Karpas-422 (cell line): Measurements from ENCODE around the gene TRIM56. TPM values are rescaled to one million over a fixed set of nuclear protein-coding genes. Genes with fewer than 3 reads are reported as not detected.
A peak's percentile ranks its signal among the peaks of the same experiment; 100 is the strongest.
"Not testable (repeated sequence)": the region's sequence is repeated elsewhere in the genome, so short reads cannot be mapped to it uniquely, and the experiment has no call there.

ENCODE experiments used
- DNase-seq: peaks from one replicate; pipeline ENCODE4 v3.0.0-alpha.2; 2015
- H2AFZ ChIP-seq: fragments of 200-600 bp; sonication (generic); 2 replicates; pipeline ENCODE4 v1.6.1; 2014; ENCODE audit warnings: antibody characterized with exemption, low read length, mixed read lengths
- H3K27ac ChIP-seq: fragments of 200-600 bp; sonication (generic); 2 replicates; pipeline ENCODE4 v1.5.1; 2014; ENCODE audit warnings: mild to moderate bottlenecking, low read length, moderate library complexity
- H3K27me3 ChIP-seq: fragments of 200-600 bp; sonication (generic); 2 replicates; pipeline ENCODE4 v1.6.1; 2014; ENCODE audit warnings: low read length, mixed read lengths
- H3K36me3 ChIP-seq: fragments of 200-600 bp; sonication (generic); 2 replicates; pipeline ENCODE4 v1.6.1; 2014; ENCODE audit warnings: low read length, mixed read lengths; ENCODE audit not compliant: insufficient read depth
- H3K4me1 ChIP-seq: fragments of 200-600 bp; sonication (generic); 2 replicates; pipeline ENCODE4 v1.6.1; 2014; ENCODE audit warnings: mild to moderate bottlenecking, low read length, mixed read lengths
- H3K4me2 ChIP-seq: fragments of 200-600 bp; sonication (generic); 2 replicates; pipeline ENCODE4 v1.6.1; 2014; ENCODE audit warnings: low read length, low read depth, mild to moderate bottlenecking; ENCODE audit not compliant: poor library complexity, severe bottlenecking
- H3K4me3 ChIP-seq: fragments of 200-600 bp; sonication (generic); 2 replicates; pipeline ENCODE4 v1.5.1; 2014; ENCODE audit warnings: mild to moderate bottlenecking, antibody characterized with exemption, low read length, mixed read lengths
- H3K79me2 ChIP-seq: fragments of 200-600 bp; sonication (generic); 2 replicates; pipeline ENCODE4 v1.6.1; 2014; ENCODE audit warnings: mild to moderate bottlenecking, low read length, mixed read lengths
- H3K9ac ChIP-seq: fragments of 200-600 bp; sonication (generic); 2 replicates; pipeline ENCODE4 v1.6.0; 2014; ENCODE audit warnings: low read length
- H3K9me2 ChIP-seq: fragments of 200-600 bp; sonication (generic), shearing (Covaris generic); replicated peaks from 2 replicates; pipeline ENCODE4 v1.6.0; 2014; ENCODE audit warnings: mild to moderate bottlenecking, low read length, moderate library complexity; ENCODE audit not compliant: insufficient read depth
- H3K9me3 ChIP-seq: fragments of 300-700, 200-600 bp; sonication (generic); 2 replicates; pipeline ENCODE4 v1.6.1; 2014; ENCODE audit warnings: low read length, mixed read lengths
- H4K20me1 ChIP-seq: fragments of 200-600 bp; sonication (generic); 2 replicates; pipeline ENCODE4 v1.6.1; 2014; ENCODE audit warnings: mild to moderate bottlenecking, antibody characterized with exemption, low read length, low read depth; ENCODE audit not compliant: insufficient read depth
- total RNA-seq: library from RNA; depleted of rRNA; stranded (reverse); fragments of >200 nt; shearing (Covaris generic); gene quantifications from 2 replicates; pipeline ENCODE4 v1.2.3, GENCODE V29; 2014; ENCODE audit warnings: low replicate concordance

TRIM56 gene
- total RNA-seq, 1 experiment from 2014 or later = 8.1 TPM

DNA sequence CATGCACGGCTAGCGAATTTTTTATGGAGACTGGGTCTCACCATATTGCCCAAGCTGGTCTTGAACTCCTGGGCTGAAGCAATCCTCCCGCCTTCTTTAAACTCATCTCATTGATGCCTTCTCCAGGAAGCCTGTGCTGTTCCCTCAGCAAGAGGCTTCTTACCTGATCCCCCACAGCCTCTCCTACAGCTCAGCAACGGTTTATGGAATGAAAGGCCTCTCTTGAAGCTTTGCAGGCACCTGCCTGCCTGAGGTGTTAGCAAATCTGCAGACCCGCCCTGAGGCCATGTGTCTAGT is 468 bp upstream of the TRIM56 start:
- Histone ChIP-seq H2AFZ (peak overlapping the region; percentile 98), H3K9me2 (no peaks in the 10 kb centered on the region), H3K36me3 (no peaks in the 10 kb centered on the region), H3K79me2 (peaks cover 21% of the 10 kb centered on the region), H3K4me3 (peak overlapping the region; percentile 98), H3K9ac (peak overlapping the region; percentile 96), H3K27me3 (no peaks in the 10 kb centered on the region), H4K20me1 (no peaks in the 10 kb centered on the region), H3K4me2 (peak overlapping the region; percentile 88), H3K4me1 (peaks cover 16% of the 10 kb centered on the region), H3K27ac (no peak overlapping the region), H3K9me3 (no peaks in the 10 kb centered on the region)
- DNase-seq = no peak

DNA sequence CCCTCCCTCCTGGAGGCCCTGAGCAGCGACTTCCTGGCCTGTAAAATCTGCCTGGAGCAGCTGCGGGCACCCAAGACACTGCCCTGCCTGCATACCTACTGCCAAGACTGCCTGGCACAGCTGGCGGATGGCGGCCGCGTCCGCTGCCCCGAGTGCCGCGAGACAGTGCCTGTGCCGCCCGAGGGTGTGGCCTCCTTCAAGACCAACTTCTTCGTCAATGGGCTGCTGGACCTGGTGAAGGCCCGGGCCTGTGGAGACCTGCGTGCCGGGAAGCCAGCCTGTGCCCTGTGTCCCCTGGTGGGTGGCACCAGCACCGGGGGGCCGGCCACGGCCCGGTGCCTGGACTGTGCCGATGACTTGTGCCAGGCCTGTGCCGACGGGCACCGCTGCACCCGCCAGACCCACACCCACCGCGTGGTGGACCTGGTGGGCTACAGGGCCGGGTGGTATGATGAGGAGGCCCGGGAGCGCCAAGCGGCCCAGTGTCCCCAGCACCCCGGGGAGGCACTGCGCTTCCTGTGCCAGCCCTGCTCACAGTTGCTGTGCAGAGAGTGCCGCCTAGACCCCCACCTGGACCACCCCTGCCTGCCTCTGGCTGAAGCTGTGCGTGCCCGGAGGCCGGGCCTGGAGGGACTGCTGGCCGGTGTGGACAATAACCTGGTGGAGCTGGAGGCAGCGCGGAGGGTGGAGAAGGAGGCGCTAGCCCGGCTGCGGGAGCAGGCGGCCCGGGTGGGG is 2.2 kb downstream of the TRIM56 start:
- H3K36me3 ChIP-seq = no peaks in the 10 kb centered on the region
- H3K9me2 ChIP-seq = no peaks in the 10 kb centered on the region
- H4K20me1 ChIP-seq = no peaks in the 10 kb centered on the region
- H2AFZ ChIP-seq = no peak overlapping the region
- no peaks in the 10 kb centered on the region for H3K9me3 ChIP-seq
- H3K4me3 ChIP-seq = no peak overlapping the region
- H3K4me1 ChIP-seq = peaks cover 16% of the 10 kb centered on the region
- H3K27ac ChIP-seq = no peak overlapping the region
- no peak overlapping the region for H3K4me2 ChIP-seq
- no peak for DNase-seq
- H3K79me2 ChIP-seq = peaks cover 21% of the 10 kb centered on the region
- H3K9ac ChIP-seq = no peak overlapping the region
- H3K27me3 ChIP-seq = no peaks in the 10 kb centered on the region

DNA sequence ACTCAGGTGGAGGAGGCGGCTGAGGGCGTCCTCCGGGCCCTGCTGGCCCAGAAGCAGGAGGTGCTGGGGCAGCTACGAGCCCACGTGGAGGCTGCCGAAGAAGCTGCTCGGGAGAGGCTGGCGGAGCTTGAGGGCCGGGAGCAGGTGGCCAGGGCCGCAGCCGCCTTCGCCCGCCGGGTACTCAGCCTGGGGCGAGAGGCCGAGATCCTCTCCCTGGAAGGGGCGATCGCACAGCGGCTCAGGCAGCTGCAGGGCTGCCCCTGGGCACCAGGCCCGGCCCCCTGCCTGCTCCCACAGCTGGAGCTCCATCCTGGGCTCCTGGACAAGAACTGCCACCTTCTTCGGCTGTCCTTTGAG is 2.8 kb downstream of the TRIM56 start:
- Histone ChIP-seq H4K20me1 (no peaks in the 10 kb centered on the region), H3K9ac (no peak overlapping the region), H3K4me2 (no peak overlapping the region), H3K4me3 (no peak overlapping the region), H3K9me2 (no peaks in the 10 kb centered on the region), H3K4me1 (peaks cover 16% of the 10 kb centered on the region), H3K36me3 (no peaks in the 10 kb centered on the region), H3K27me3 (no peaks in the 10 kb centered on the region), H3K27ac (no peak overlapping the region), H3K79me2 (peaks cover 21% of the 10 kb centered on the region), H2AFZ (no peak overlapping the region), H3K9me3 (no peaks in the 10 kb centered on the region)
- no peak for DNase-seq

DNA sequence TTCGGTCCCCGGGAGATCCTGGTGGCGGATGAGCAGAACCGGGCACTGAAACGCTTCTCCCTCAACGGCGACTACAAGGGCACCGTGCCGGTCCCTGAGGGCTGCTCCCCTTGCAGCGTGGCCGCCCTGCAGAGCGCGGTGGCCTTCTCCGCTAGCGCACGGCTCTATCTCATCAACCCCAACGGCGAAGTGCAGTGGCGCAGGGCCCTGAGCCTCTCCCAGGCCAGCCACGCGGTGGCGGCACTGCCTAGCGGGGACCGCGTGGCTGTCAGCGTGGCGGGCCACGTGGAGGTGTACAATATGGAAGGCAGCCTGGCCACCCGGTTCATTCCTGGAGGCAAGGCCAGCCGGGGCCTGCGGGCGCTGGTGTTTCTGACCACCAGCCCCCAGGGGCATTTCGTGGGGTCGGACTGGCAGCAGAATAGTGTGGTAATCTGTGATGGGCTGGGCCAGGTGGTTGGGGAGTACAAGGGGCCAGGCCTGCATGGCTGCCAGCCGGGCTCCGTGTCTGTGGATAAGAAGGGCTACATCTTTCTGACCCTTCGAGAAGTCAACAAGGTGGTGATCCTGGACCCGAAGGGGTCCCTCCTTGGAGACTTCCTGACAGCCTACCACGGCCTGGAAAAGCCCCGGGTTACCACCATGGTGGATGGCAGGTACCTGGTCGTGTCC is 3.7 kb downstream of the TRIM56 start:
- no peaks in the 10 kb centered on the region for H4K20me1 ChIP-seq
- H2AFZ ChIP-seq = no peak overlapping the region
- peaks cover 21% of the 10 kb centered on the region for H3K79me2 ChIP-seq
- H3K9ac ChIP-seq = no peak overlapping the region
- H3K4me3 ChIP-seq = no peak overlapping the region
- DNase-seq = no peak
- peaks cover 16% of the 10 kb centered on the region for H3K4me1 ChIP-seq
- no peak overlapping the region for H3K4me2 ChIP-seq
- H3K9me2 ChIP-seq = no peaks in the 10 kb centered on the region
- H3K27me3 ChIP-seq = no peaks in the 10 kb centered on the region
- no peaks in the 10 kb centered on the region for H3K9me3 ChIP-seq
- H3K27ac ChIP-seq = no peak overlapping the region
- H3K36me3 ChIP-seq = no peaks in the 10 kb centered on the region

DNA sequence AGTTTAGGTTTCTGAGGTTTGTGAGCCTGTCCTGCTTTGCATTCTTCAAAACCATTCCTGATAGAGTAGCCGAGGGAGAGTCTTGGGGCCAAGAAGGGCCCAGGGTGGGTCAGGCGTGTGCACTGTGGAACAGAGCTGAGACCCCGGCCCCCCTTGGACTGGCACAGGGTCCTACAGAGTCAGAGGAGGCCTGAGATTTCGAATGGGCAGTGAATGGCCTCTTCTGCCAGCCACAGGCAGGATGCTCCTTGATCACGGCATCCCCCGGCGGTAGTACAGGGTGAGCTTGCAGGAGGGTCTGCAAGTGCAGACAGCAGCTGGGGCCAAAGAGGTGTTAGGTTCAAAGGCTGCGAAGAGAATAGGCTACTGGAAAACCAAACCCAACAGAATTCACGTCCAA is 4.6 kb downstream of the TRIM56 start:
- peaks cover 13% of the 10 kb centered on the region for H3K4me1 ChIP-seq
- no peaks in the 10 kb centered on the region for H3K9me3 ChIP-seq
- H2AFZ ChIP-seq = no peak overlapping the region
- H4K20me1 ChIP-seq = no peaks in the 10 kb centered on the region
- no peak overlapping the region for H3K27ac ChIP-seq
- DNase-seq = no peak
- no peak overlapping the region for H3K4me3 ChIP-seq
- no peaks in the 10 kb centered on the region for H3K27me3 ChIP-seq
- no peaks in the 10 kb centered on the region for H3K9me2 ChIP-seq
- no peak overlapping the region for H3K4me2 ChIP-seq
- no peaks in the 10 kb centered on the region for H3K36me3 ChIP-seq
- H3K9ac ChIP-seq = no peak overlapping the region
- peaks cover 21% of the 10 kb centered on the region for H3K79me2 ChIP-seq

DNA sequence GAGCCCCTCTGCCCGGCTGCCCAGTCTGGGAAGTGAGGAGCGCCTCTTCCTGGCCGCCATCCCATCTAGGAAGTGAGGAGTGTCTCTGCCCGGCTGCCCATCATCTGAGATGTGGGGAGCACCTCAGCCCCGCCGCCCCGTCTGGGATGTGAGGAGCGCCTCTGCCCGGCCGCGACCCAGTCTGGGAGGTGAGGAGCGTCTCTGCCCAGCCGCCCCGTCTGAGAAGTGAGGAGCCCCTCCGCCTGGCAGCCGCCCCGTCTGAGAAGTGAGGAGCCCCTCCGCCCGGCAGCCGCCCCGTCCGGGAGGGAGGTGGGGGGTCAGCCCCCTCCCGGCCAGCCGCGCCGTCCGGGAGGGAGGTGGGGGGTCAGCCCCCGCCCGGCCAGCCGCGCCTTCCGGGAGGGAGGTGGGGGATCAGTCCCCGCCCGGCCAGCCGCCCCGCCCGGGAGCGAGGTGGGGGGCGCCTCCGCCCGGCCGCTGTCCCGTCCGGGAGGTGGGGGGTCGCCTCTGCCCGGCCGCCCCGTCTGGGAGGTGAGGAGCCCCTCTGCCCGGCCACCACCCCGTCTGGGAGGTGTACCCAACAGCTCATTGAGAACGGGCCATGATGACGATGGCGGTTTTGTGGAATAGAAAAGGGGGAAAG is 7.1 kb downstream of the TRIM56 start:
- H3K79me2 ChIP-seq, H4K20me1 ChIP-seq, H3K36me3 ChIP-seq, H3K27ac ChIP-seq, H3K9ac ChIP-seq, H3K4me1 ChIP-seq, H3K9me2 ChIP-seq, H3K4me3 ChIP-seq, H3K27me3 ChIP-seq, DNase-seq, H3K4me2 ChIP-seq, H2AFZ ChIP-seq, H3K9me3 ChIP-seq: not testable (repeated sequence)

DNA sequence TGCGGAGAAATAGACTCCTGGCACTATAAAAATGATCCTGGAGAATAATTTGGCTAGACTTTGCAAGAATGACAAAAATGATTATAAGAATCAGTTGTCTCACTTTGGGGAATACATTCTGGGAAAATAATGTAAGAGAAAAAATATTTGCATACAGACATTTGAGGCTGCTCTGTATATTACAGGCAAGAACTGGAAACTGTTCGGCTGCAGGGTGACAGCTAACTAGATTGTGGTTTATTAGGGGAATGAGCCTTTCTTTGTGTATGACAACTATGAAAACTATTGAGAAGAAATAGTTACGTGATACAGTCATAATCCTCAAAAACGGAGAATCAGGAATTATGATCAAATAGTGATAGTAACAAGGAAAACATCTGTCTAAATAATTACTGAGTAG is 8.6 kb downstream of the TRIM56 start:
- no peaks in the 10 kb centered on the region for H3K9me3 ChIP-seq
- H3K9ac ChIP-seq = no peak overlapping the region
- no peak overlapping the region for H3K4me3 ChIP-seq
- H3K27ac ChIP-seq = no peak overlapping the region
- no peaks in the 10 kb centered on the region for H3K79me2 ChIP-seq
- no peaks in the 10 kb centered on the region for H3K27me3 ChIP-seq
- H3K4me1 ChIP-seq = no peaks in the 10 kb centered on the region
- H3K9me2 ChIP-seq = no peaks in the 10 kb centered on the region
- no peak for DNase-seq
- no peak overlapping the region for H3K4me2 ChIP-seq
- no peaks in the 10 kb centered on the region for H3K36me3 ChIP-seq
- no peaks in the 10 kb centered on the region for H4K20me1 ChIP-seq
- H2AFZ ChIP-seq = no peak overlapping the region

DNA sequence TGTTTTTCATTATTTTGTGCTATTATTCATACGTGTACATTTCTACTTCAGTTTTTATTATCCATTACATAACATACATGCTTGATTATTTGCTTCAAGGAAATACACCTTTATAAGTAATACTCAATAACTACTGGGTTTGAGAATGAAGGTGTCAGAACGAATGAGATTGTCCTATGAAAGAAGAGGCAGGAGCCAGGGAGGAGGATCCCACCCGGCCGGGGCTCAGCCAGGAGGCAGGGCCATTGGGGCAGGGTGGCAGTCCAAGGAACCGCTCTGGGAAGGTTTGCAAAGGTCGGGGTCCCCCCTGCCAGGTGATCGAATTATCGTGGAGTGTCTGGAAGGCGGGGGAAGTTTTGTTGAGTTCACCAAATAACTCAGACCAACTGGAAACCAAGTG is 9.1 kb downstream of the TRIM56 start:
- Histone ChIP-seq H4K20me1 (no peaks in the 10 kb centered on the region), H3K36me3 (no peaks in the 10 kb centered on the region), H3K9ac (no peak overlapping the region), H2AFZ (no peak overlapping the region), H3K27ac (no peak overlapping the region), H3K79me2 (no peaks in the 10 kb centered on the region), H3K27me3 (no peaks in the 10 kb centered on the region), H3K9me3 (no peaks in the 10 kb centered on the region), H3K4me3 (no peak overlapping the region), H3K4me1 (no peaks in the 10 kb centered on the region), H3K4me2 (no peak overlapping the region), H3K9me2 (no peaks in the 10 kb centered on the region)
- DNase-seq = no peak
